Left hindlimb (tissue), 1 donor: ENCODE data around the gene PRPF40B.

Source experiments
- DNase-seq: peaks from one replicate; pipeline ENCODE4 v3.0.0-alpha.2; 2018

The PRPF40B gene

GRCh38 chr12:49661746-49662145, 38.4 kb downstream of the PRPF40B start:
- DNase-seq: no peak

- peak; percentile 87 for DNase-seq
Observed at GRCh38 chr12:49662998-49663843, 39.9 kb downstream of the PRPF40B start.

GRCh38 chr12:49664167-49664566, 40.8 kb downstream of the PRPF40B start:
- DNase-seq: no peak

DNA sequence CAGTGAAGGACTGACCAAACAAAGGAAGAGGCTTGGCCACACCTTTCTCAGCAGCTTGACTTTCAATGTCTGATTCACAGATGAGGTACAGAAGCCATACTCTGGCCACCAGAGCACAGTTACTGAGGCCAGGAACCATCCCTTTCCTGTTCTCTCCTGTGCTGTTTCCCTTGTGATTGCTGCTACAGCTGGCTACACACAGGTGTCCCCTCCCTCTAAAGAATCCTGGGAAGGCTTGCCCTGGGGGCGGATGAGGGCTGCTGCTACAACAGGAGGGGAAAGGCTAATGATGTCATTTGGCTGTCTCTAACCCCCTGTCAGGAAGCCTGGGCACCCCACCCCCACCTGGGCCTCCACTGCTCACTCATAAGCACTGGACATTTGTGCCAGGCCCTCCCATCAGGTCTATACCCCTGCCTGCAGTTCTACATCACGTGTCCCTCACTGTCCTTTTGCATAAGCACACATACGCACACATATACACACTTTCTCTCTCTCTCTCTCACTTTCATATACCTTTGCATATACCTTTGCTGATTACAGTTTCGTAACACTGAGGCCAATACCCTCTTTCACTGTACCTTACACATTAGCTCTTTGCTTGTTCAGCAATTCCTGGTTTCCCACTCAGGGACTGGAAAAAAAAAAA, 41.4 kb downstream of the PRPF40B start:
- DNase-seq: no peak

DNA sequence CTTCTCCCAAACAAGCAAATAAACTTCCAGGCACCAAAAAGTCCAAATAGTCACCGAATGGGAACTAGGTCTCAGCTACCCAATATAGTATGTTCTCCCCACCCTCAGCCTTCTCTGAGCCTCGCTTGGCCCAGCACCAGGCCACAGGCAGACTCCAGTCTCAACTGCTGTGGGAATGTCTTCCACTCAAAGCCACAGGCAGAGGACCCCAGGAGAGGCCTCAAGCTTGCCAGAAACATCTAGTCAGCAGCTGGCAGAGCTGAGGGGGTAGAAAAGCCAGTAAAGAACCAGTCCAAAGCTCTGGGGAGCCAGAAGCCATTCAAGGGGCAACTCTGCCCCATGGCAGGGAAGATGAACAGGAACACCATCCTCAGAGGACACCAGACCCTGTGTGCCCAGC, 42.0 kb downstream of the PRPF40B start:
- peak; percentile 76 for DNase-seq

- peak; percentile 3 for DNase-seq
Observed at GRCh38 chr12:49666176-49666575, 42.8 kb downstream of the PRPF40B start.

- no peak for DNase-seq
Observed at GRCh38 chr12:49667325-49668090, 44.1 kb downstream of the PRPF40B start.

GRCh38 chr12:49669796-49670195, 46.4 kb downstream of the PRPF40B start:
- DNase-seq: no peak

DNA sequence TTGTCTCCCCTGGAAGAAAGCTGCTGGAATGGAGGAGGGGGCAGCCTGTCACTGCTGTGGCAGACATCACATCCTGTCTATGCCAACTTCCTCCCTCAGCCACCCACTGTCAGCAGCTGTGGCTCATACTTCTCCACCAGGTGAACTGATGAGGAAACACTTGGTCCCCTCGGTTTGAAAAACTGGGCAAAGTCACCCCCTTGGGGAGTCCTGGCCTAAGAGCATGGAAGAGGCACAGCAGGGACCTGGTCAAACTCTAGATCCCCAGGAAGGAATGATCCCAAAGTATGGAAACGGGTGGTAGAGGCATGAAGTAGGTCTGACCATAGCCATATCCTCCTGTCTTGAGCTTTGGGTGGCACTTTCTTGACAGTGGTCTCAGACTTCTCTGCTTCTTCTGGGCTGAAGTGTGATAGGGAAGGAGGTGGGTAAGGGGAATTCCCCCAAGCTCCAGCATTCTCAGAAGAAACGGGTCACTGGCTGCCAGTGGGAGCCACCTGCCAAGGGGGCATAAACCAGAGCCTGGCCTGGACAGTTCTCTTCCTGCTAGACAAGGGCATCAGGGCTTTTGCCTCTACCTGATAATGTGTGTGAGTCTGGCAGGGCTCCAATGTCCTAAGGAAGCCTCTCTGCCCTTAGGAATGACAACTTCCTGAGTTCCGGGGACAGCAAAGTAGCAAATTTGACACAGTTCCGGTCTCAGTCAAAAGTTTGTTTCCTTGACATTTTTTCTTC, 47.8 kb downstream of the PRPF40B start:
- DNase-seq: no peak

GRCh38 chr12:49672301-49673217, 49.2 kb downstream of the PRPF40B start:
- DNase-seq: no peak

GRCh38 chr12:49673446-49674317, 50.3 kb downstream of the PRPF40B start:
- peak; percentile 96 for DNase-seq

GRCh38 chr12:49674318-49674981, 51.1 kb downstream of the PRPF40B start:
- DNase-seq: peak; percentile 61

GRCh38 chr12:49675137-49675536, 51.8 kb downstream of the PRPF40B start:
- peak; percentile 65 for DNase-seq

GRCh38 chr12:49678711-49679110, 55.4 kb downstream of the PRPF40B start:
- DNase-seq: no peak

DNA sequence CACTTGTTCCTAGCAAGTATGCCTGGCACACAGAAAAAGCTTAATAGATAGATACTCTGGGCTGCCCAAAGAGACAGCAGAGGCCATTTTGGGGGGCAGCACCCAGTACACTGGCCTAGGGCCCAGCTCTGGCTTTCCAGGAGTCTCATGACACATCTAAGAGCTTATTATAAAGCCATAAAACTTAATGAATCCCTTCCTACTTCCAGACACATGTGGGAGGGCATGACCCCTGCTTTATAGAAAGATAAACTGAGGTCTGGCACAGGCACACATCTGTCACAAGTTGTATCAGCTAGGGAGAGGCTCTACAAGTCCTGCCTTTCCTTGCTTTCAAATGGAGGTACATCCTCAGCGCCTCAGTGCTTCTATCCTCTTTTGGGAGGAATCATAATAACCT, 56.7 kb downstream of the PRPF40B start:
- DNase-seq: no peak

GRCh38 chr12:49683599-49684309, 60.4 kb downstream of the PRPF40B start:
- no peak for DNase-seq

GRCh38 chr12:49684310-49684854, 61.0 kb downstream of the PRPF40B start:
- DNase-seq: no peak

GRCh38 chr12:49687941-49688340, 64.6 kb downstream of the PRPF40B start:
- peak; percentile 70 for DNase-seq

DNA sequence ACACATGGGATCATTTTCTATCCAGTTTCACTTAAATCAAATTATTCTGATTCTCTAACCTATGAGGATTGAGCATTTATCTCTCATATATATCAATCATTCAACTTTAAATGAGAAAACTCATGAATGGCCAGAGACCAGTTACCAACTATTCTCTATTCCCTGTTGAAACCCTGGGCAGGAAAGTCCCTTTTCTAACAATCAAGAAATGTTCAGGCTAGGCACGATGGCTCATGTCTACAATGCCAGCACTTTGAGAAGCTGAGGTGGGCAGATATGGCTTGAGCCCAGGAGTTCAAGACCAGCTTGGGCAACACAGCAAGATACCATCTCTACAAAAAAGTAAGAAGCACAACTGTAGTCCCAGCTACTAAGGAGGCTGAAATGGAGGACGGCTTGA, 65.9 kb downstream of the PRPF40B start:
- DNase-seq: no peak
